DMS53 treated with DMSO at 0.1 percent for 48 hours (cell line): ENCODE measurements around the gene BAIAP2.

Source experiments
- DNase-seq: peaks from one replicate; lab custom pipeline; 2025; ENCODE audit not compliant: unreplicated experiment; lab: John Stamatoyannopoulos, UW

BAIAP2 gene

DNA sequence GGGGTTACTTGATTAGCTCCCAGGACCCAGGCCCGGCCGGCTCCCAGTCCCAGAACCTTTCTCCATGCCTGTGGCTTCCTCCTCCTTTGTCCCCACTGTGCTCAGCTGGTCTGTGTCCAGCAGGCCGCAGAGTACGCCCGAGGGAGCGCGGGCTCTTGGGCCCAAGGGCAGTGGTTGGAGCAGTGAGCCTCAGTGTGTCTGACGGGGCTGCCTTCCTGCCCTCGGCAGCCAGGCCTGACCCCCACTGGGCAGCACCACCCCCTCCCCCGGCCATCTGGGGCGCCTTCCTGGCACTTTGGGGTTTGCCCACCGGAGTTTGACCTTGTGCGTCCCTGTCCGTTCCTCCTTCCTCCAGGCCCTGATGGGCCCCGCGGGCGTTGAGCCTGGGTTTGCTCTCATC lies 67.9 kb downstream of the BAIAP2 start:
- no peak for DNase-seq

DNA sequence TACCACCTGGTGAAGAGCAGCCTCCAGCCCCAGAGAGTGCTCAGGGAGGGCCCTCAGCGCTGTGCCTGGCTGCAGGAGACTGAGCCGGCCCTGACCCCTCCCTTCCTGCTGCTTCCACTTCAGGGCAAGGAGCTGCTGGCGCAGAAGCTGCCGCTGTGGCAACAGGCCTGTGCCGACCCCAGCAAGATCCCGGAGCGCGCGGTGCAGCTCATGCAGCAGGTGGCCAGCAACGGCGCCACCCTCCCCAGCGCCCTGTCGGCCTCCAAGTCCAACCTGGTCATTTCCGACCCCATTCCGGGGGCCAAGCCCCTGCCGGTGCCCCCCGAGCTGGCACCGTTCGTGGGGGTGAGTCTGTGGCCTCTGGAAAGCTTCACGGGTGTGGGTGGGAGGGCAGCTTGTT lies 68.4 kb downstream of the BAIAP2 start:
- DNase-seq, result no peak

- DNase-seq, result no peak
These were observed 71.8 kb downstream of the BAIAP2 start for GRCh38 chr17:81106716-81107115.

DNA sequence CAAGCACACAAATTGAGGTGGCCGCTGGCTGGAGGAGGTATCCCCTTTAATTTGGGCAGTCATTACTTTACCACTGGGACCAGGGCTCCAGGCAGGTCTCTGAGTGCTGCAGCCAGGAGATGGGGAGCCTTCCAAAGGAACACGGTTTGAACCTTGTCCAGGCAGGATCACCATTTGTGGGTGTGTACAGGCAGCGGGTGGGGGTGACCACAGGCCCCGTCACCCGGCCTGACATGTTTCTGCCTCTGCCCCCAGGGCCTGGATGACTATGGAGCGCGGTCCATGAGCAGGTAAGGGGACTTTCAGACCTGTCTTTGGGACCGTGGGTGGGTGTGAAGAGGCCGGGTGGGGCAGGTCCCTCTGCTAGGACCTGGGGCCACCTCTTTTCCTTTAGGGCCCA lies 73.3 kb downstream of the BAIAP2 start:
- DNase-seq, result no peak

- DNase-seq, result no peak
These were observed 75.0 kb downstream of the BAIAP2 start for GRCh38 chr17:81109957-81110356.

GRCh38 chr17:81110488-81111040 lies 75.6 kb downstream of the BAIAP2 start:
- no peak for DNase-seq

DNA sequence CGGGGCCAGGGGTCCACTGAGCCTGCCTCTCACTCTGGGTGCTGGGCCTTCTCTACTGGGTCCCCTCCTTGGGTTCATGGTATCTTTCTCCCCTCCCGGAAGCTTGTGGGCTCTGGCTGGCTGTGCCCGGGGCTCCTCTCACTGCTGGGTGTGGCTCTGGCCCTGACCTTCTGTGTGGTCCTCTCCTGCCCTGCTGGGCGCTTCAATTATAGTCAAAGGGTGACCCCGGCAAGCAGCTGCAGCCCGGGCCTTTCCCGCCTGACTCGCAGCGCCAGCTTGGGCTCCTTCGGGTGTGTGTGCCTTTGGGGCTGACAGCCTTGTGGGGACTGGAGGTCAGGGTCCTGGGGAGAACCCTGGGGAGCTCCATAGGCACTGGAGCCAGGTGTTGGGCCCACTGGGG lies 76.1 kb downstream of the BAIAP2 start:
- no peak for DNase-seq

GRCh38 chr17:81112450-81112849 lies 77.5 kb downstream of the BAIAP2 start:
- DNase-seq, result no peak

DNA sequence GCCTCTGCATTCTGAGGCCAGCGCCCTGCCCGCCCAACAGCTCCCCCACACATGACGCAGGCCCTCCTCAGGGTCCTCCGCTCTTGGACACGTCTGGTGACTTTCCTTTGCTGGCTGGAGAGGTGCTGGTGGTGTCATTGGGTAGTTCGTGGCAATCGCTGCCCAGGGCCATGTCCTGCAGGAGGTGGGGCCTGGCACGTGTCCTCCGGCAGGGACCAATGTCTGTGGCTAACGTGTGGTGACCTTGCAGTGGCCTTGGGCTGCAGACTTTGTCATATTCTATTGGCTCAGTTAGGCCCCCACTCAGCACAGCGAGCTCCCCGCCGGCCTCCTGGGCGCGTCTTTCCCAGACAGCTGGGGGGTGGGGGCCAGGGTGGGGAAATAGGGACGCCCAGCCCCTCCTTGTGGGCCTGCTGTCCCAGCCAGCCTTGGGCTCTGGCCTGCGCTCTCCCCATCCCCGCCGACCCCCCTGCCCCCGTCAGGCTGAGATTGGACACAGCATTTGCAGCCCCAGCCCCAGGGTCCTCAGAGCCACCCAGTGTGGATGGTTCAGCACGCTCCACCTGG lies 78.3 kb downstream of the BAIAP2 start:
- DNase-seq, result no peak

DNA sequence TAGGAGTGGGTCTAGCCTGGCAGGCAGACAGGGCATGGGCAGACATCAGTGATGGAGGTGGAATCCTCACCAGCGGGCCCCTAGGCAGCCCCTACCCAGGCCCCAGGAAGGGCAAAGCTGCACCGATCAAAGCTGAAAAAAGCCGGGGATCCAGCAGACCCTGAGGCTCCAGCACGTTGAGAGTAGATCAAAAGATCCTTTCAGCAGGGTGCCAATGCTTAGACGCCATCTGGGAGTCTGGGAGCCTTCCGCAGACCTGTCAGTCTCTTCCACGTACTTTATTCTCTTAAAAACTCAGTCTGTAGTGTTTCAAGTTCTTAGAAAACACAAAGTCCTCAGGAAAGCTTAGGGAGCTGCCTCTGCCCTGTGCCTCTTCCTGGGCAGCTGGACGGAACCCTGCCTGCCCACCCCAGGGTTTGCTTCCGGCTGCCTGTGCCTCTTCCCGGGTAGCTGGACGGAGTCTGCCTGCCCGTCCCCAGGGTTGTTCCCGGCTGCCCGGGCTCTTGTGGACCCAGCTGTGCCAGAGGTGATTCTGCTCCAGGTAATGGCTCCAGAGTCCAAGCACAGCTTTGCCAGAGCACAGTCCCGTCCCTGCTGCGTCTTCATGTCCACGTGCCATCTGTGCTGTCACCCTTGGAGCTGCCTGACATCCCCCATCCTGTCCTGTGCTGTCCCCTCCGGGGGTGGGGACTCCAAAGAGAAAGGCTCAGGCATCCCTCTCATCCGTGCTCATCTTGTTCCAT lies 79.6 kb downstream of the BAIAP2 start:
- DNase-seq, result no peak

GRCh38 chr17:81115219-81115618 lies 80.3 kb downstream of the BAIAP2 start:
- DNase-seq, result no peak

- no peak for DNase-seq
These were observed 81.0 kb downstream of the BAIAP2 start for GRCh38 chr17:81115749-81116464.

DNA sequence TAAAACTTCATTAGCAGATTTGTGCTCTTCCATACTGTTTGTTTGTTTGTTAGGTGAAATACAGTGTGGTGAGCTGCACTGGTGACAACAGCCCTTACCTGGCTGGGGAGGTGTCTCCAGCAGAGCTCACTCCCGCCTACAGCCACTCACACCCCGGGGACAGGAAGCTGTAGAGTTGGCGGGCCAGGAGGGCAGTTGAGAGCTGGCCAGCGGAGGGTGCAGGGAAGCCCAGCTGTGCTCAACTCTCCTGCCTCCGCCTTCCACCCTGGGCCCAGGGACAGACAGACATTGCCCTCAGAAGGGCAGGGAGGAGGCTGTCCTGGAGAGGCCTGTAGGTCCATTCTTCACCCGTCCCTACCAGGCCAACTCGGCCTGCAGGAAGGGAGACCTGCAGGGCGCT lies 81.8 kb downstream of the BAIAP2 start:
- DNase-seq, result peak; percentile 7

DNA sequence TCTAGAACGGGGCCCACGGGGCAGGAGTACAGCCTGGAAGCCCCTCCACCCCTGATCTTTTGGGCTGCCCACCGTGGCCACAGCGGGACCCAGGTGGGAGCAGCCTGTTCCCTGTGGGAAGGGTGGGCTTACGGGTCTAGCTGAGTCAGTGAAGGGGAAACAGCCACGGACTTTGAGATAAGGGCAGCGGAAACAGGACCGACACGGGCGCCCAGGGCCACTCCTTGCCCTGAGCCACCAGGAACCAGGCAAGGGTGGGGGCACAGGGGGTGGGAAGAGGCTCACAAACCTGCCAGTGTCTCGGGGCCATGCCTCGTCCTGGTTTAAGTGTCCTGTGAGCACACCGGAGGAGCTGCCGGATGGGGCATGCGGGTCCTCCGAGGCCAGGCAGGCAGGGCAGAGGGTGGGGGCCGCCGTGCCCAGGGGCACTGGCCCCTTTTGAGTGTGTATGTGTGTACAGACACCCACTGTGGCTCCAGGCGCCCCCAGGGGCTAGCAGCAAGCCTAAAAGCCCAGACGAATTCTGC lies 82.8 kb downstream of the BAIAP2 start:
- DNase-seq, result no peak

- DNase-seq, result no peak
These were observed 83.6 kb downstream of the BAIAP2 start for GRCh38 chr17:81118308-81119221.

GRCh38 chr17:81119223-81120148 lies 84.5 kb downstream of the BAIAP2 start:
- DNase-seq, result no peak

DNA sequence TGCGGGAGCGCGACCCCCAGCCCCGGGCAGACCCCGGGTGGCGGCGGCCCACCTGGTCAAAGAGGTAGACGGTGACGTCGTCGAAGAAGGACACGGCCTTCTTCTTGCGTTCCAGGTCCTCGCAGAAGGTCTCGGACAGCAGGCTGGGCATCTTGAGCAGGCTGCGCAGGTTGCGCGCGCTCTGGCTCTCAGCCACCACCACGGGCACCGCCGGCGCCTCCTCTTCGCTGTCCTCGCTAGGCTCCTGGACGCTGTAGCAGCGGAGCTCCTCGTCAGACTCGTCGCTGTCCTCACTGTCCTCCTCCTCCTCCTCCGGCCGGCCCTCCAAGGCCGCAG lies 85.2 kb downstream of the BAIAP2 start:
- no peak for DNase-seq

GRCh38 chr17:81120695-81121621 lies 86.0 kb downstream of the BAIAP2 start:
- DNase-seq, result no peak
